ENCODE measurements around the gene TRIM44.
"Not testable (repeated sequence)": the region's sequence is repeated elsewhere in the genome, so short reads cannot be mapped to it uniquely, and the experiment has no call there.

TRIM44 gene

DNA sequence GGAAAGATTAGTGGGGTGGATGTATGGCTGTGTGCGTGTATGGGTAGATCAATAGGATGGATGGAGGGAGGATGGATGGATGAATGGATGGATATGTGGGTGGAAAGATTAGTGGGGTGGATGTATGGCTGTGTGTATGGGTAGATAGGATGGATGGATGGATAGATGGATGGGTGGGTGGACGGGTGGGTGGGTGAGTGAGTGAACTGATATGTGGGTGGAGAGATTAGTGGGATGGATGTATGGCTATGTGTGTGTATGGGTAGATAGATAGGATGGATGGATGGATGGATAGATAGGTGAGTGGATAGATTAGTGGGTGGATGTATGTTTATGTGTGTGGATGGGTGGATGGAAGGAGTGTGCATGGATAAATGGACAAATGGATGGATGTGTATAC is 193.7 kb downstream of the TRIM44 start:
- Histone ChIP-seq H3K36me3 (replicated peaks) (no peaks in the 10 kb centered on the region), H3K9me3 (no peaks in the 10 kb centered on the region), H3K27me3 (ENCODE audit: low read depth) (no peaks in the 10 kb centered on the region), H3K4me1 (no peaks in the 10 kb centered on the region), H3K4me3 (no peak overlapping the region)
- in situ Hi-C loops (cut with MboI; ENCODE audit: low sequenced_read_pairs), result no loop called here
- no peak for DNase-seq (ENCODE audit: low spot score in 2 of 2)

DNA sequence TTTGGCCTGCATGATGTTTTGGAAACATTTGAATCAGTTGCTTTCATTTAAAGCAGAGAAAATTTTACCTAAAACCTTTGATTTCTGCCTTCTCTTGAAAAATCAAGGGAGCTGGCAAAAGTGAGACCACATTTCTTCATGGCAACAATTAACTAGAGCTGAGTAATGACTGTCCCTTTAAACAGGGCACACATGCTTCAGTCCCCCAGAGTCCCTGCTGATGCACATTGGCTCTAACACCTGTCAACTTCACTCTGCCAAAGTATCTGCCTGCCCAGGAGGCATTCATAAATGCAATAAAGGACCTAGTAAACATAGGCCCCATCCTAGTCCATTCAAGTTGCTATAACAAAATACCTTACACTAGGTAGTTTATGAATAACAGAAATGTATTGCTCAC is 194.2 kb downstream of the TRIM44 start:
- DNase-seq (ENCODE audit: low spot score in 2 of 2), result no peak
- no peaks in the 10 kb centered on the region for H3K9me3 ChIP-seq
- H3K4me3 ChIP-seq, result no peak overlapping the region
- H3K27me3 ChIP-seq (ENCODE audit: low read depth), result no peaks in the 10 kb centered on the region
- in situ Hi-C loops (cut with MboI; ENCODE audit: low sequenced_read_pairs), result no loop called here
- no peaks in the 10 kb centered on the region for H3K36me3 ChIP-seq (replicated peaks)
- no peaks in the 10 kb centered on the region for H3K4me1 ChIP-seq

DNA sequence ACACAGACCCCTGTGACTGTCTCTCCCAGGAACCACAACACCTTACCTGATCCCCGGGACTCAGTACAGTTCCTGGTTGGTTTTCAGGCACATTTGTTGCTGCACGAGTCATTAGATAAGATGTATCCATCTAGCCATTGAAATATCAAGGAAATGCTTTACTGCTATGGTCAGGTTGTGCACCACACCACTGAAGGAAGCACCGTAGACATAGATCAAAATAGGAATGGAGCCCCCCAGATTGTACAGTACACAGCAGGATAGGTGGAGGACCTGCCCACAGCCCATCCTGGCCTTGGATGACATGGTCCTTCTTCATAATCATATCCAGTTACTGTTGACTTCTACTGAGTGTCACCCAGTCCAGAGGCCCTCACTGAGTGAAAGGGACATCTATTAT is 195.3 kb downstream of the TRIM44 start:
- in situ Hi-C loops (cut with MboI; ENCODE audit: low sequenced_read_pairs), result no loop called here
- no peak for DNase-seq (ENCODE audit: low spot score in 2 of 2)
- Histone ChIP-seq H3K27me3 (ENCODE audit: low read depth) (no peaks in the 10 kb centered on the region), H3K4me1 (no peaks in the 10 kb centered on the region), H3K9me3 (no peaks in the 10 kb centered on the region), H3K4me3 (no peak overlapping the region), H3K36me3 (replicated peaks) (no peaks in the 10 kb centered on the region)

DNA sequence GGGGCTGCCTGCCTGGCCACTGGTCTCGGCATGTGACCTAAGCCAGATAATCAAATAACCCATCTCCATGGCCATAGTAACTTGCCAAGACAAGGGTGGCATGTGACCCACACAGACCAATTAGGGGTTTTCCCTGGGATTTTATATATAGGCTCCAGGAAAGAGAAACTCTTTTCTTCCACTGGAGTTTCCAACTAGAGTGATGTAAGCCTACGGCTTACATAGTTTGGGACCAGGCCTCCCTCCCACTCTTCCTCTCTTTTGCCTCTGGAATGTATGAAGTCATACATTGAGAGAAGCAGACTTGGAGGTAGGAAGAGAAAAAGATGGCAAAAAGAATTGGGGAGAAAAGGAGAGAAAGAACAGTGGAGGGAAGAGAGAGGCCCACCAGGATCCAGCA is 196.7 kb downstream of the TRIM44 start:
- Histone ChIP-seq H3K27me3 (ENCODE audit: low read depth) (no peaks in the 10 kb centered on the region), H3K9me3 (no peaks in the 10 kb centered on the region), H3K4me1 (no peaks in the 10 kb centered on the region), H3K4me3 (no peak overlapping the region), H3K36me3 (replicated peaks) (no peaks in the 10 kb centered on the region)
- DNase-seq (ENCODE audit: low spot score in 2 of 2), result no peak
- in situ Hi-C loops (cut with MboI; ENCODE audit: low sequenced_read_pairs), result no loop called here

DNA sequence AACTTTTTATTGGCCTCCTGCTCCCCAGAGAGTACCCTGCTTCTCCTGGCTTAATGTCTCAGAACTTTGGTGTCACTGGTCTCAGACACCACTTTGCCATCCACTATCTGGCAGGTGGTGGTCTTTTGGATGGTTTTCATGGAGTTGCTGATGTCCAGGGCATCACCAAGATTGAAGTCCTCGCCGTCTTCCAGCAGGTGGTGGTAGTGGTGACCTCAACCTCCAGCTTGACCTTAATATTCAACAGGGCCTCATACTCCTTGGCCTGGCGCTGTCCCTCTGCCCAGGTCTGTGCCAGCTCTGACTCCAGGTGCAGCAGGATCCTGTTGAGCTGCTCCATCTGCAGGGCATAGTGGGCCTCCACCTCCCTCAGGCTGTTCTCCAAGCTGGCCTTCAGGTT is 197.6 kb downstream of the TRIM44 start:
- H3K4me3 ChIP-seq; DNase-seq (ENCODE audit: low spot score in 2 of 2); H3K36me3 ChIP-seq (replicated peaks); H3K9me3 ChIP-seq; H3K4me1 ChIP-seq; in situ Hi-C loops (cut with MboI; ENCODE audit: low sequenced_read_pairs); H3K27me3 ChIP-seq (ENCODE audit: low read depth): not testable (repeated sequence)

DNA sequence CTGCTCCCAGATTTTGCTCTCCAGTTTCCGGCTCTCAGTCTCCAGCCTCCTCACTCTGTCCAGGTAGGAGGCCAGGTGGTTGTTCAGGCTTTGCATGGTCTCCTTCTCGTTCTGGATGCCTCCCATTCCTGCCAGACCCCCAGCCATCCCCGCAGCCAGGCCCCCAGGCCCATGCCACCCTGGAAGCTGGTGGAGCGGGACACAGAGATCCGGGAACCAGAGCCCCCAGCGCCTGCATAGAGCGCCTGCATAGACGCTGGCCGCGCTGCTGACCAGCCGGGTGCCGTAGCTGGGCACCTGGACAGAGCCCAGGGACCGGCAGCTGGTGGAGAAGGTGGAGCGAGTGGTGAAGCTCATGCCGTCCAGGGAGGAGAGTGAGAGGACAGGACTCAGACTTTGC is 198.6 kb downstream of the TRIM44 start:
- H3K27me3 ChIP-seq (ENCODE audit: low read depth), result no peaks in the 10 kb centered on the region
- in situ Hi-C loops (cut with MboI; ENCODE audit: low sequenced_read_pairs), result no loop called here
- H3K36me3 ChIP-seq (replicated peaks), result no peaks in the 10 kb centered on the region
- H3K4me3 ChIP-seq, result no peak overlapping the region
- DNase-seq (ENCODE audit: low spot score in 2 of 2), result no peak
- no peaks in the 10 kb centered on the region for H3K9me3 ChIP-seq
- no peaks in the 10 kb centered on the region for H3K4me1 ChIP-seq

DNA sequence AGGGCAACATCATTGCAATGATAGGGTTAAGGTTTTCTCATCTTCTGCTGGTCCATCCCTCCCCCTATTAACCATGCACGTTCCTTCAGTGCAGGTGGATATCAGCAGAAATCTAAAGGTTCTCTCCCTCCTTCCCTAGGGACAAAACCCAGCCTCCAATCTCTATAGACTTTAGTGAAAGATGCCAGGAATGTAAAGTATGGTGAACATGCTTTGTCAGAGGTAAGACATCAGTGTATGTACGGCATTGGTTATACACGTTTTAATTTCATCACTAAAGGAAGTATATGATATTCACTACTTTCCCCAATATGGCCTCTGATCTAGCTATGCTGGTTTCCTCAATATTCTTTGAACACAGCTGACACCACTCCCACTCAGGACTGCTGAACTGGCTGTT is 200.1 kb downstream of the TRIM44 start:
- no peaks in the 10 kb centered on the region for H3K9me3 ChIP-seq
- no peaks in the 10 kb centered on the region for H3K36me3 ChIP-seq (replicated peaks)
- no peaks in the 10 kb centered on the region for H3K27me3 ChIP-seq (ENCODE audit: low read depth)
- no peak for DNase-seq (ENCODE audit: low spot score in 2 of 2)
- H3K4me3 ChIP-seq, result no peak overlapping the region
- in situ Hi-C loops (cut with MboI; ENCODE audit: low sequenced_read_pairs), result no loop called here
- H3K4me1 ChIP-seq, result no peaks in the 10 kb centered on the region

DNA sequence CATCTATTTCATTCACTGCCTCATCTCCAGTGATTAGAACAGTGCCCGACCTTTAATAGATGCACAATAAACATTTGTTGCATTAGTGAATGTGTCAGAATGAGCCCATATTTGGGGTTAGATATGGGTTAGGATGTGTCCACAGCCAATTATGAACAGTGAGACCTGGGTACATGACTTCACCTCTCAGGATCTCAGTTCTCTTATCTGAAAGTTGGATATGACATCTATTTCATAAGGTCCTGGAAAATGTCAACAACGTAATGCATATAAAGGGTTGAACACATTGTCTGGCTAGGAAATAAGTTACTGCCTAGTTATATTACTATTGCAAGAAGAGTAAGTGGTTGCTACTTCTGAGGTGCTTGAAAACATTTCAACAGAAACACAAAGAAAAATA is 201.6 kb downstream of the TRIM44 start:
- H3K9me3 ChIP-seq, result peaks cover 3% of the 10 kb centered on the region; the same call in 1 of the 2 replicates
- in situ Hi-C loops (cut with MboI; ENCODE audit: low sequenced_read_pairs), result no loop called here
- H3K36me3 ChIP-seq (replicated peaks), result no peaks in the 10 kb centered on the region
- no peak for DNase-seq (ENCODE audit: low spot score in 2 of 2)
- no peaks in the 10 kb centered on the region for H3K27me3 ChIP-seq (ENCODE audit: low read depth)
- H3K4me1 ChIP-seq, result no peaks in the 10 kb centered on the region
- H3K4me3 ChIP-seq, result no peak overlapping the region

DNA sequence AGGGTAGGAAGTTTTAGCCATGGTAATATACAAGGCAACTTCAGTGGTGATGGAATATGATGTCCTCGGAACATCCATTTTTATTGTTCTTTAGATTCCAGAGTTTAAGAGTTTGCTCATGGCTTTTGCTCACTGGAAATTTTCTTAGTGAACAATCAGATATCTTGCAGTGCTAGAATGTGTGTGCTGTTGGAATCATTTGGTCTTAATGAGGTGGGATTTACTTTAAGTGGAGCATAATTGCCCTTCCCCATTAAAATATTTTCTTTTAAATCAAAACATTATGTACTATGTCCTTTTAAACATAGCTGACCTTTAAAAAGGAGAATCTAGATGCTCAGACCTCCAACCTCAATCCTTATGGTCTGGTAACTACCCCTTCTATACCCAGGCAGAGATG is 204.0 kb downstream of the TRIM44 start:
- Histone ChIP-seq H3K4me1 (no peaks in the 10 kb centered on the region; the same call in 1 of the 2 replicates), H3K4me3 (no peak overlapping the region), H3K9me3 (peaks cover 3% of the 10 kb centered on the region; the same call in 1 of the 2 replicates), H3K27me3 (ENCODE audit: low read depth) (0 out of 2 replicates have a peak, but pooled peaks cover 2% of the 10 kb centered on the region), H3K36me3 (replicated peaks) (no peaks in the 10 kb centered on the region)
- DNase-seq (ENCODE audit: low spot score in 2 of 2), result no peak
- in situ Hi-C loops (cut with MboI; ENCODE audit: low sequenced_read_pairs), result no loop called here
